ENCODE data around the gene SPCS1. TPM values are rescaled to one million over a fixed set of nuclear protein-coding genes. Genes with fewer than 3 reads are reported as not detected.

The SPCS1 gene
- total RNA-seq, 1 experiment from 2014 or later = 208 TPM

GRCh38 chr3:52730681-52731080 is 24.8 kb downstream of the SPCS1 start:
- DNase-seq (ENCODE audit: low spot score) = no peak

- DNase-seq (ENCODE audit: low spot score) = no peak
These were observed 25.7 kb downstream of the SPCS1 start for GRCh38 chr3:52731590-52731989.

GRCh38 chr3:52733256-52733891 is 27.5 kb downstream of the SPCS1 start:
- no peak for DNase-seq (ENCODE audit: low spot score)

GRCh38 chr3:52739730-52740129 is 33.8 kb downstream of the SPCS1 start:
- DNase-seq (ENCODE audit: low spot score) = no peak

- DNase-seq (ENCODE audit: low spot score) = no peak
These were observed 36.6 kb downstream of the SPCS1 start for GRCh38 chr3:52742418-52743041.

- DNase-seq (ENCODE audit: low spot score) = no peak
These were observed 37.2 kb downstream of the SPCS1 start for GRCh38 chr3:52743152-52743551.

GRCh38 chr3:52743721-52744120 is 37.8 kb downstream of the SPCS1 start:
- DNase-seq (ENCODE audit: low spot score) = no peak

GRCh38 chr3:52752045-52752660 is 46.2 kb downstream of the SPCS1 start:
- DNase-seq (ENCODE audit: low spot score) = no peak

- DNase-seq (ENCODE audit: low spot score) = no peak
These were observed 48.5 kb downstream of the SPCS1 start for GRCh38 chr3:52754373-52754772.

GRCh38 chr3:52756141-52756540 is 50.2 kb downstream of the SPCS1 start:
- no peak for DNase-seq (ENCODE audit: low spot score)

Other genes with a start within 250 kb of the SPCS1 start
- not detected in 2 replicates for gene STAB1, start 210.8 kb upstream of the SPCS1 start, total RNA-seq (2014; rRNA removed; shearing (Covaris generic))
- 44.5 and 46.9 TPM in 2 replicates for gene NT5DC2, start 172.2 kb upstream of the SPCS1 start, total RNA-seq (2014; rRNA removed; shearing (Covaris generic))
- 1.5 and 102 TPM in 2 replicates for gene UQCC5, start 169.5 kb upstream of the SPCS1 start, total RNA-seq (2014; rRNA removed; shearing (Covaris generic))
- gene PBRM1, start 20.2 kb upstream of the SPCS1 start, total RNA-seq (2014; rRNA removed; shearing (Covaris generic)) = 17.3 and 17.4 TPM in 2 replicates
- 75.7 and 81.7 TPM in 2 replicates for gene GNL3, start 20.1 kb upstream of the SPCS1 start, total RNA-seq (2014; rRNA removed; shearing (Covaris generic))
- 67.5 and 82.7 TPM in 2 replicates for gene GLT8D1, start 315 bp upstream of the SPCS1 start, total RNA-seq (2014; rRNA removed; shearing (Covaris generic))
- gene NEK4, start 64.8 kb downstream of the SPCS1 start, total RNA-seq (2014; rRNA removed; shearing (Covaris generic)) = 9.0 and 10.9 TPM in 2 replicates
- not detected in 2 replicates for gene ITIH1, start 71.5 kb downstream of the SPCS1 start, total RNA-seq (2014; rRNA removed; shearing (Covaris generic))
- not detected in 2 replicates for gene ITIH3, start 88.7 kb downstream of the SPCS1 start, total RNA-seq (2014; rRNA removed; shearing (Covaris generic))
- 0.10 and 6.1 TPM in 2 replicates for gene ITIH4, start 124.6 kb downstream of the SPCS1 start, total RNA-seq (2014; rRNA removed; shearing (Covaris generic))
- gene MUSTN1, start 128.9 kb downstream of the SPCS1 start, total RNA-seq (2014; rRNA removed; shearing (Covaris generic)) = not detected in 2 replicates
- 4.0 and 5.0 TPM in 2 replicates for gene STIMATE, start 191.4 kb downstream of the SPCS1 start, total RNA-seq (2014; rRNA removed; shearing (Covaris generic))